Cardiac fibroblast (primary cell): ENCODE results near the gene WDTC1.
"Not testable (repeated sequence)": the region's sequence is repeated elsewhere in the genome, so short reads cannot be mapped to it uniquely, and the experiment has no call there.

Experiments used
- DNase-seq, 2 donors: peaks; one replicate each; pipeline versions ENCODE4 v3.0.0 to v3.0.0-alpha.2; 2010; ENCODE audit warnings: low read depth in 2 of 2
- H3K4me3 ChIP-seq, 2 donors: replicated peaks in 1 of 2; 1 replicate in 1 of 2; 2 replicates in 1 of 2; pipeline ENCODE4 v1.5.1; 2011; ENCODE audit warnings: low read depth in 2 of 2, low read length in 2 of 2, mild to moderate bottlenecking in 2 of 2, moderate library complexity in 1 of 2
- CTCF ChIP-seq: IDR thresholded peaks from one replicate; pipeline ENCODE4 v1.5.1; 2011; ENCODE audit warnings: low read depth, mild to moderate bottlenecking, low read length, inconsistent platforms

Gene WDTC1

GRCh38 chr1:27233667-27234048 is 774 bp upstream of the WDTC1 start:
- peak overlapping the region; percentile 44 to 69 for H3K4me3 ChIP-seq
- DNase-seq: no peak
- TF ChIP-seq CTCF: no peak

GRCh38 chr1:27235827-27236226 is 1.4 kb downstream of the WDTC1 start:
- peak; percentile 19 to 36 for DNase-seq
- no peak for TF ChIP-seq CTCF

GRCh38 chr1:27237112-27237511 is 2.7 kb downstream of the WDTC1 start:
- no peak for TF ChIP-seq CTCF
- no peak for DNase-seq
- H3K4me3 ChIP-seq: no peak overlapping the region

More at GRCh38 chr1:27235827-27236226, 1.4 kb downstream of the WDTC1 start:
- peak overlapping the region; percentile 62 to 69 for H3K4me3 ChIP-seq

GRCh38 chr1:27238032-27238431 is 3.6 kb downstream of the WDTC1 start:
- no peak for TF ChIP-seq CTCF
- no peak overlapping the region for H3K4me3 ChIP-seq
- no peak for DNase-seq

GRCh38 chr1:27241677-27242076 is 7.2 kb downstream of the WDTC1 start:
- no peak for TF ChIP-seq CTCF
- H3K4me3 ChIP-seq: no peak overlapping the region
- no peak for DNase-seq

GRCh38 chr1:27243665-27244064 is 9.2 kb downstream of the WDTC1 start:
- not testable (repeated sequence) for H3K4me3 ChIP-seq

GRCh38 chr1:27246194-27246593 is 11.8 kb downstream of the WDTC1 start:
- no peak for TF ChIP-seq CTCF
- no peak for DNase-seq
- no peak overlapping the region for H3K4me3 ChIP-seq

More at GRCh38 chr1:27243665-27244064, 9.2 kb downstream of the WDTC1 start:
- not testable (repeated sequence) for DNase-seq
